GOT3 (cell line): ENCODE results near the gene L3HYPDH.

Experiments used
- DNase-seq: peaks from one replicate; lab custom pipeline; 2025; ENCODE audit warnings: mixed read lengths; lab: John Stamatoyannopoulos, UW

L3HYPDH gene

GRCh38 chr14:59483819-59484638 is at the start of gene L3HYPDH, which contains the start of gene JKAMP:
Gene L3HYPDH (minus strand): TSS chr14:59484408. CDS start chr14:59484316, 92 bp downstream.
Gene JKAMP (plus strand): TSS chr14:59484517. CDS start chr14:59484590, 73 bp downstream.
- peak; percentile 64 for DNase-seq

- DNase-seq, result no peak
These were observed 48.2 kb upstream of the L3HYPDH start for GRCh38 chr14:59532419-59532818.

GRCh38 chr14:59530349-59530748 is 46.1 kb upstream of the L3HYPDH start:
- DNase-seq, result no peak

- no peak for DNase-seq
These were observed 45.0 kb upstream of the L3HYPDH start for GRCh38 chr14:59529189-59529588.

GRCh38 chr14:59520224-59520623 is 36.0 kb upstream of the L3HYPDH start:
- no peak for DNase-seq

- no peak for DNase-seq
These were observed 27.8 kb upstream of the L3HYPDH start for GRCh38 chr14:59511916-59512575.

GRCh38 chr14:59510966-59511365 is 26.8 kb upstream of the L3HYPDH start:
- no peak for DNase-seq

- no peak for DNase-seq
These were observed 25.8 kb upstream of the L3HYPDH start for GRCh38 chr14:59510001-59510400.

- DNase-seq, result no peak
These were observed 24.9 kb upstream of the L3HYPDH start for GRCh38 chr14:59509101-59509500.

GRCh38 chr14:59507752-59508103 is 23.5 kb upstream of the L3HYPDH start:
- no peak for DNase-seq

- no peak for DNase-seq
These were observed 23.0 kb upstream of the L3HYPDH start for GRCh38 chr14:59507063-59507751.

- DNase-seq, result no peak
These were observed 19.0 kb upstream of the L3HYPDH start for GRCh38 chr14:59503256-59503655.

- DNase-seq, result no peak
These were observed 16.5 kb upstream of the L3HYPDH start for GRCh38 chr14:59500732-59501131.

- DNase-seq, result no peak
These were observed 8.2 kb upstream of the L3HYPDH start for GRCh38 chr14:59492384-59492783.

- no peak for DNase-seq
These were observed 6.5 kb upstream of the L3HYPDH start for GRCh38 chr14:59490756-59491155.

- no peak for DNase-seq
These were observed 499 bp upstream of the L3HYPDH start for GRCh38 chr14:59484639-59485175.

- DNase-seq, result no peak
These were observed 845 bp downstream of the L3HYPDH start for GRCh38 chr14:59483363-59483762.

GRCh38 chr14:59482541-59483331 is 1.5 kb downstream of the L3HYPDH start:
- peak; percentile 4 for DNase-seq

- DNase-seq, result no peak
These were observed 2.2 kb downstream of the L3HYPDH start for GRCh38 chr14:59481871-59482540.

- DNase-seq, result no peak
These were observed 2.8 kb downstream of the L3HYPDH start for GRCh38 chr14:59481407-59481806.

GRCh38 chr14:59480166-59480565 is 4.0 kb downstream of the L3HYPDH start:
- no peak for DNase-seq
